ENCODE measurements around the gene ZNF142.
A peak's percentile ranks its signal among the peaks of the same experiment; 100 is the strongest.
"Not testable (repeated sequence)": the region's sequence is repeated elsewhere in the genome, so short reads cannot be mapped to it uniquely, and the experiment has no call there.

The ZNF142 gene, protein sequence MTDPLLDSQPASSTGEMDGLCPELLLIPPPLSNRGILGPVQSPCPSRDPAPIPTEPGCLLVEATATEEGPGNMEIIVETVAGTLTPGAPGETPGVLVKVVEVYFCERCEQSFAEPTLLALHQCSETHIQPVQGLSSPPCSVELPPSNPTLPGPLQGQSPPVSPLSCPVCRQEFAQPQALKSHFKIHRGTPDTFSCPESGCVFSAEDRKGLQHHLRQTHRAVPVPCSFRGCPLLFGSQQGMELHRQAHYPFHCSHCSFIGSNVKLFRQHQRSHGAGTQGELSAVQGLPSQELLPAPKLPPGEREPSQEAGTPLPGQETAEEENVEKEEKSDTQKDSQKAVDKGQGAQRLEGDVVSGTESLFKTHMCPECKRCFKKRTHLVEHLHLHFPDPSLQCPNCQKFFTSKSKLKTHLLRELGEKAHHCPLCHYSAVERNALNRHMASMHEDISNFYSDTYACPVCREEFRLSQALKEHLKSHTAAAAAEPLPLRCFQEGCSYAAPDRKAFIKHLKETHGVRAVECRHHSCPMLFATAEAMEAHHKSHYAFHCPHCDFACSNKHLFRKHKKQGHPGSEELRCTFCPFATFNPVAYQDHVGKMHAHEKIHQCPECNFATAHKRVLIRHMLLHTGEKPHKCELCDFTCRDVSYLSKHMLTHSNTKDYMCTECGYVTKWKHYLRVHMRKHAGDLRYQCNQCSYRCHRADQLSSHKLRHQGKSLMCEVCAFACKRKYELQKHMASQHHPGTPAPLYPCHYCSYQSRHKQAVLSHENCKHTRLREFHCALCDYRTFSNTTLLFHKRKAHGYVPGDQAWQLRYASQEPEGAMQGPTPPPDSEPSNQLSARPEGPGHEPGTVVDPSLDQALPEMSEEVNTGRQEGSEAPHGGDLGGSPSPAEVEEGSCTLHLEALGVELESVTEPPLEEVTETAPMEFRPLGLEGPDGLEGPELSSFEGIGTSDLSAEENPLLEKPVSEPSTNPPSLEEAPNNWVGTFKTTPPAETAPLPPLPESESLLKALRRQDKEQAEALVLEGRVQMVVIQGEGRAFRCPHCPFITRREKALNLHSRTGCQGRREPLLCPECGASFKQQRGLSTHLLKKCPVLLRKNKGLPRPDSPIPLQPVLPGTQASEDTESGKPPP (N-terminal part only)

DNA sequence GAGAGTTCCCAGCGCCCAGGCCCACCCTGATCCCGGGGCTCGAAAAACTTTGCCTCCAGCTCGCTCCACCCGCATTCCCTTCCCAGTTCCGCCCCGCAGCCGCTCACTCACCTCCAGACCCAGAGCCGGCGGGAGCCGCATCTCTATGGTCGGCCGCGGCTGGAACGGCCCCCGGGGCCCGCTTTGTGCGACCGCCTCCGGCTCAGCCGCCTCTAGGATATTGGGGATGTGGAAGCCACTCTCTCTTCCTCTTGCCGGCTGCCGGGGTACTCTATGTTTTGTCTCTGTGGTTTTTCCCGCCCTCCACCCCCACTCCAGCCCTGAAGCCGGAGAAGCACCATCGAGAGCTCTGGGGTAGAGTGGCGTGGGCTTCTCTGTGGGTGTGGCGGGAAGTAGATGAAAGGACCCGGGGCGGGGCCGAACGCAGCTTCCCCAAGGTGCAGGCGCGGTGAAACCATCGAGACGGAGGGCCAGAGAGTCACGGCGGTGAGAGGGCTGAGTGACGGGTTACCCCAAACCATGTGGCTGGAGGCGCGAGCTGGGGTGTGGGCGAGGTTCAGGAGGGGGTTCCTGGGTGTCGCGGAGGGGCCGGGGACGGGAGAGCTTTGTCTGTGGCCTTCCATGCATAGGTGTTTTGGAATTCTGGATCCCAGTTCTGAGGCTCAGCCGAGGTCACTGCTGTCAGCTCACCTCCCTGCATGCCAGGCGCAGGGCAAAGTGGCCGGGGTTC lies at the start of gene ZNF142, which contains the start of gene BCS1L:
Gene ZNF142, minus strand, starts transcription at position 366 of the 730 bp plus-strand sequence. CDS start 3,194 bp downstream, outside the sequence.
Gene BCS1L, plus strand, starts transcription at position 426 of the 730 bp plus-strand sequence. CDS start 1,305 bp downstream, outside the sequence.
- DNase-seq (ENCODE audit: low read depth): peak; percentile 87

DNA sequence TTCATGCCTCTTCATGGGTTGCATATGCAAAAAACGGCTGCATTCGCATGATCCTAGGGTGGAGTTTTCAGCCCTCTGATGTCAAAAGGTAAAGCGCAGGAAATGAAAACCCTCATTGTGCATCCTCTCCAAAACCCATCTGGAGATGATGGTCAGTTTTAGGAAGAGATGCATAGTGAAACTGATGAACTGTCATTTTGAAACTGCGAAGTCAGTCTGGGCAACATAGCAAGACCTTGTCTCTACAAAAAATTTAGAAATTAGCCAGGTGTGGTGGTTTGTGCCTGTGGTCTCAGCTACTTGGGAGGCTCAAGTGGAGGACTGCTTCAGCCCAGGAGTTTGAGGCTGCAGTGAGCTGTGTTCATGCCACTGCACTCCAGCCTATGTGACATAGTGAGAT lies 48.7 kb upstream of the ZNF142 start:
- no peak for DNase-seq (ENCODE audit: low read depth)

DNA sequence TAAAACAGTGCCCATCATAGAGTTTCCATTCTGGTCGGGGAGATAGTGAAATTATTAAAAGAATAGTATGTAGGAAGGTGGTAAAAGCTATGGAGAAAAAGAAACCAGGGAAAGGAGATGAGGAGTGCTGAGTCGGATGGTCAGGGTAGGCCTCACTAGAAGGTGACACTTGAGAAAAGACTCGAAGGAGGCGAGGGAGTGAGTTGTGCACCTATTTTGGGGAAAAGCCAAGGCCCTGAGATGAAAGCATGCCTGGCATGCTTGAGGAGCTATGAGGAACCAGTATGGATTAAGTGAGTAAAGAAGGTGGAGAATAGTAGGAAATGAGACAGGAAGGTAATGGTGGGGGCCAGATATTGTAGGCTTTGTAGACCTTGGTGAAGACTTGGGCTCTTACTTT lies 43.9 kb upstream of the ZNF142 start:
- DNase-seq (ENCODE audit: low read depth): no peak

DNA sequence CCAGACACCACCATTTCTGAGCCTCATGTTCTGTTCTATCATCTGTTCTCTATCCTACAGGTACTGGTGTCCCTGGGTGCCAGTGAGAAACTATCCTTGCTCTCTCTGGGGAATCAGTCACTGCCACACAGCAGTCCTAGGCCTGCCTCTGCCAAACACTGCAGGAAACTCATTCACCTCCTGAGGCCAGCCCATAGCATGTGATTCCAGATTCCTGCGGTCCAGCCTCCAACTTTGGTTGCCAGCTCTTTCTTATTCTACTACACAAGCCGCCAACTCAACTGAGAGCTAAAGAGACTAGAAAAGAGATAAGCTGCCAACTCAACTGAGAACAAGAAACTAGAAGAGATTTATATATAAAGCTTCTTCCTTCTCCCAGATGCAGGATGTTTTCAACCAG lies 42.4 kb upstream of the ZNF142 start:
- DNase-seq (ENCODE audit: low read depth): no peak

DNA sequence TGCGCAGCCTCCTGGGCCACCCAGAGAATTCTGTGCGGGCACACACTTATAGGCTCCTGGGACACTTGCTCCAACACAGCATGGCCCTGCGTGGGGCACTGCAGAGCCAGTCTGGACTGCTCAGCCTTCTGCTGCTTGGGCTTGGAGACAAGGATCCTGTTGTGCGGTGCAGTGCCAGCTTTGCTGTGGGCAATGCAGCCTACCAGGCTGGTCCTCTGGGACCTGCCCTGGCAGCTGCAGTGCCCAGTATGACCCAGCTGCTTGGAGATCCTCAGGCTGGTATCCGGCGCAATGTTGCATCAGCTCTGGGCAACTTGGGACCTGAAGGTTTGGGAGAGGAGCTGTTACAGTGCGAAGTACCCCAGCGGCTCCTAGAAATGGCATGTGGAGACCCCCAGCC lies 39.5 kb upstream of the ZNF142 start:
- DNase-seq (ENCODE audit: low read depth): no peak

DNA sequence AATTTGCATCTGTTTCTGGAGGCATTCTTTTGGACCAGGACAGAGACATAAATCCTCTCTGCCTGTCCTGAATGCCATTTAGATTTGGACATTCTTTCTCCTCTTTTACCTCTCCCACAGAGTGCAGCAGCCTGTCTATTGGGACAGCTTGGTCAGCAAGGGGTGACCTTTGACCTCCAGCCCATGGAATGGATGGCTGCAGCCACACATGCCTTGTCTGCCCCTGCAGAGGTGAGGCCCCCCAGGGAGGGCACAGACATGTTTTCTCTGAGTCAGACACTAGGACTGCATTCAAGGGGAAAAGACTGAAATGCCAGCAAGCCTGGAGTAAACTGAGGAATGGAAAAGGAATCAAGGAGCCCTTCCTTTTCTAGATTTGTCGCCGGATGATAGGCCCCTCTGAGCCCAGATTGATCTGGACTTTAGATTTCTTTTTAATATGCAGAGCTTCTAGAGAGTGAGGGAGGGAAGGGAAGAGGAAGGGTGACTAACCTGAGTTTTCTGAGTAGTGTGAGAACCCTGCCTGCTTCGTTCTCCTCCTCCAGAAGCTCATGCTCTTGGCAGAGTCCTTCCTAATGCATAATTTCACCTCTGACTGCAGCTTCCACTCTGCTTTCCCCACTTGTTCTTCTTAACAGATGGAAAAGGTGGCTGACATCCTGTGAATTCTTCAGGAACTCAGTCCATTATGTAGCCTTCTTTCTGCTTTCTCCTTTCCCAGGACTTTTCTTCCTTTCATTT lies 35.2 kb upstream of the ZNF142 start:
- DNase-seq (ENCODE audit: low read depth): no peak

DNA sequence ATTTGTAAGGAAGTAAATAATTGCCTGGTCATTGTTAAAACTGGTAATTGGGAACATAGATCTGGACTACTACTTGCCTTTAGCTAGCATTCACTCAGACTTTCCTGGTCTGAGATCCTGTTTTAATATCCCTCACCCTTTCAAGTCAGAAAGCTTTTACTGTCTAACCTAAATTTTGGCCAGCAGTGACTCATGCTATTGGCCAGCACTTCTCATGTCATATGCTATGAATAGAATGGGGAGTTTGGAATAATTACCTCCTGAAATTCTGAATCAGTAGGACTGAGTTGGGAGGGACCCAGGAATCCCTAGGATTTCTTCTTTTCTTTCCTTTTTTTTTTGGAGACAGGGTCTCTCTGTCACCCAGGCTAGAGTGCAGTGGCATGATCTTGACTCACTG lies 31.8 kb upstream of the ZNF142 start:
- no peak for DNase-seq (ENCODE audit: low read depth)

DNA sequence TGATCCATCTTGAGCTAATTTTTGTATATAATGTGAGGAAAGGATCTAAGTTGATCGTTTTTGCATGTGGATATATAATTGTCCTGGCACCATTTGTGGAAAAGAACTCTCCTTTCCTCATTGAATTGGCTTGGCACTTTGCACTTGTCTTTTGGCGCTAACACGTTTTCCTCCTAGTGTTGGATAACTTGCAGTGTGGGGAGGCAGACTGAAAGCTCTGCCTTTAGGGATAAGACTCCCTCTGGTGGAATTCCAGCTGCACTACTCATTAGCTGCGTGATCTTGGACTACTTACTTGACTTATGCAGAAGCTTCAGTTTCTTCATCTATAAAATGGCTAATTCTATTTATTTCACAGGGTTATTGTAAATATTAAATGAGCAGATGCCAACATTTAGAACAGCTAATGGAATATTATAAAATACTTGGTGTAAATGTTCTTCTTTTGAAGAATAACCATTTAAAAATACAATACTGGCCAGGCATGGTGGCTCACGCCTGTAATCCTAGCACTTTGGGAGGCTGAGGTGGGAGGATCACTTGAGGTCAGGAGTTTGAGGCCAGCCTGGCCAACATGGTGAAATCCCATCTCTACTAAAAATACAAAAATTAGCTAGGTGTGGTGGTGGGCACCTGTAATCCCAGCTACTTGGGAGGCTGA lies 28.1 kb upstream of the ZNF142 start:
- not testable (repeated sequence) for DNase-seq (ENCODE audit: low read depth)

DNA sequence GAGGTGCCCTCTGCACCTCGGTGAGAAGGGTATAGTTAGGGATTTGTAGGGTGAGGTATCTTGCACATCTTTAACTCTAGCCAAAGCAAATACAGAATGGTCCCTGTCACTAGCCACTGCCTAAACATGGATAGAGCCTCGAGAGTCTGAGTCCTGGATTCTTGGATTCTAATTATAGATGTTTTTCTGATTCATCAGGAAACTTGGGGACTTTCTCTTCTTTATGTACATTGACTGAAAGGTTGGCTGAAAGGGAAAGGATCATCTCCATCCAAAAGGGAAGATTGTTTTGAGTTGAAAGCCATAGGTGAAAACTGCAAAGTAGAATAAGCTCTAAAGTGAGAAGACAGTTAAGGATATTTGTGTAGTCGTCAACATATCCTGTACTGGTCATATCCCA lies 20.6 kb upstream of the ZNF142 start:
- DNase-seq (ENCODE audit: low read depth): no peak

DNA sequence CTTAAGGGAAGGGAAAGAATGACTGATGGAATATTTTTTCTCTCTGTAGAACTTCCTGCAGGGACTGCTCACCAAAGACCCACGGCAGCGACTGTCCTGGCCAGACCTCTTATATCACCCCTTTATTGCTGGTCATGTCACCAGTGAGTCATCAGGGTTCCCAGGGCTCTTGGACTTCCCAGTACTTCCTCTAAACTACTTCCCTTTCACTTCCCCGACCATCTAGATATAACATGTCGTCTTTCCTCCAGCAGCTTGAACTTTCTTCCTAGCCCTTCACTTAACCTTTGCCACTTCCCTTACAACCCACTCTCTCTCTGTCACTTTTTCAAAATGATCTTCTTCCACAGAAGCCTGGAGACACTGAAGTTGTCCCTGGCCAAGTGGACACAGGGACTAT lies 19.7 kb upstream of the ZNF142 start:
- no peak for DNase-seq (ENCODE audit: low read depth)

DNA sequence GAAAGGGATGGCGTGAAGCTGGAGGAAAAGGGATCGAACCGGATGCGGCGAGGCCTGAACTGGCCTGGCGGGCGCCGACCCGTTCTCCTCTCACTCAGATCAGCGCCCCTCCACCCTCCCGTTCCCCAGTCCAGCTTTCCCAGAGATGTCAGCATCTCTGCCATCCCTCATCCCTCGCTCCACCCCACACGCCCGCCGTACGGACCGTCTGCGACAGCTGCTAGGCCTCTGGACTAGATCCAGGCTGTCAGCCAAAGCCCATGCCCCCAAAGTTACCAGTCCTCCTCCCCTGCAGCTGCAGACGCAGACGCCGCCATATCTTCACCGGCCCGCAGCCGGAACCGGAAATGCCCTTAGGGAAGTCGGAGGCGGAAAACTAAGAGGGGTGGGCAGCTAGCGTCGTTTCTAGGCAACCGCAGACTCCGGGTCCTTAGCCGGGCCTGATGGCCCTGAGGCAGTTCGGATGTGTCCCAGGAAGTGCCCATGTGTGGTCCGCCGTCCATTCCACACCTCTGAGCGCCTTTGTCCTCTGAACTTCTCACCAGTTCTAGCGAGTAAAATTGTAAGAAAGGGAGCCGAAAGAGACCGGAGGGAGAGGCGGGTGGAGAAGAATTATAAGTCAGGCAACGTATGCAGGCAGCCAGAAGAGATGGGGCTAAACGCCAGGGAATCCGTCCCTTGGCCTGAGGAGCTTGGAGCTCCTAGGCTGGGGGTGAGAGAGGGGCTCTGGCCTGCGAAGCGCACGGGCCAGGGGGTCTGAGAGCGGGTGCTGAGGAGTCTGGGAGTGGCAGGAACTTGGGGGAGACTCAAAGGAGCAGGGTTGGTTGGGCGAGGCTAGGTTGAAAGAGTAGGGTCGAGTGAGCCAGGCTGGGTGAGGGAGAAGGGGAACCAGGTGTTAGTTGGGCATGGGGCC lies 12.5 kb upstream of the ZNF142 start, which contains the start of the genes RNF25 and STK36:
Gene RNF25, minus strand, starts transcription at position 349 of the 913 bp plus-strand sequence. Its CDS starts 32 bp downstream, at position 317.
Gene STK36, plus strand, starts transcription at position 433 of the 913 bp plus-strand sequence. CDS start 744 bp downstream, outside the sequence.
- DNase-seq (ENCODE audit: low read depth): peak; percentile 62

DNA sequence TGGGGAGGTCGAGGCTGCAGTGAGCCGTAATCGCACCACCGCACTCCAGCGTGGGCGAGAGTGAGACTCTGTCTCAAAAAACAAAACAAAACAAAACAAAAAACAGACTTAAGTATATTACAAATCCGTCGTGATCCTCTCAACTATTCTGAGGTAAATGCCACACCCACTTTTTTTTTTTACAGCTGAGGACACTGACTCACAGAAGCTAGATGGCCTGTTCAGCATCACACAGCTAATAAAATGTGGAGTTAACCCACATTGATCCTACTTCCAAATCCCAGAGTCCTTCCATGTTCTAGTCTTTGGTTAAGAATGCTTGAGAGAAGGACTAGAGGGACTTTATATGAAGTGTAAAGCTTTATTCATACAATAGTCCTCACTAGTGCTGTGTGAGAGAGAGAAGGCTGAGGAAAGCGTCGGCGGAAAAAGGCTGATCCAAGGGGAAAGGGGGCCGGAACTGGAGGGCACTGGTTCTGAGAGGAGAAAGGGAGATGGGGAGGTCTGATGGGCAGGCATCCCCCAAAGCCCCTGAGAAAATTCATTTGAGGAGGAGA lies 11.8 kb upstream of the ZNF142 start:
- DNase-seq (ENCODE audit: low read depth): no peak

DNA sequence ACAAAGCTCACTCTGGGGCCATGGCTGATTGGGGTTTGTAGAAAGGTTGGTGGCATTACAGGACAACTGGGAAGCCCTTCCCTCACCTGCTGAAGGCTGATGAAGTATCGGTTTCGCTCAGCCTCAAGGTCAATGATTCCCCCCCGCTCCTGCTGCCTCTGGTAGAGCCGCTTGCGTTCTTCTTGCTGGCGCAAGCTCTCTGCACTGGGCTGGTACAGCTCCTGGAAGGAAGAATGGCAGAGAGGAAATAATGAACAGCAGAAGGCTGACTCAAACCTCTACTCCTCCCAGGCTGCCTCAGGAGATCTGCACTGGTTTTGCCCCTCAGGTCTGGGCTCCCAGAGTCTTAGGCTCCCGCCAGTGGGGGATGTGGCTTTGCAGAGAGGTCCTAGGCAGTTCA lies 5.2 kb upstream of the ZNF142 start:
- DNase-seq (ENCODE audit: low read depth): no peak

DNA sequence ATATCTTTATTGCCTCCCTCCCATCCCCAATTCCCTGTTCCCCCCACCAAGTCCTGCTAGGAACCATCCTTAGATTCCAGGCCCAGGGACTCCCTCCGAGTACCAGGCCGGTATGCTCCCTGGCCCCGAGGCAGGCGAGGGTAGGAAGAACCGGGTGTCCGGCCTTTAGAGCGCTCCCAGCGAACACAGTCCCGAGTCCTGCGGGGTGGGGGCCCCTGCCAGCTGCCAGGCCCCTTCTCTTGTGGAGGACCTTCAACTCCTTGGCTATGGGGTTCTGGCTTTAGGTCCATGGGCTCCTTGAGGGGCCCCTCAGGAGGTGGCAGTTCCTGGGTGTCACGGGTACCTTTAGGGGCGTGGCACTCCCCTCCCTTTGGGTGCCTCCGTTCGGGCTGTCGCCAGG lies 4.5 kb upstream of the ZNF142 start:
- DNase-seq (ENCODE audit: low read depth): no peak

DNA sequence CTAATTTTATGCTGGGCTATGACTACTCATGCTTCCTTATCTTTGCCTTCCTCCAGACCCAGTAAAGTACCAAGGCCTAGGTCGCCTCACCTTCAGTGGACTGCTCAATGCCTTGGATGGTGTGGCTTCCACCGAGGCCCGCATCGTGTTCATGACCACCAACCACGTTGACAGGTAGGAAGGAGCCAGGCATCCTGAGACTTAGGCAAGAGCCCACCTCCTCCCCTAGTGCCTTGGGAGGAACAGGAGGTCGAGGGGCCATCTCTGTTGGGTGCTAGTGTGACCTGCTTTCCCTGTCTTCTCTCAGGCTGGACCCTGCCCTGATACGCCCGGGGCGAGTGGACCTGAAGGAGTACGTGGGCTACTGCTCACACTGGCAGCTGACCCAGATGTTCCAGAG lies 3.4 kb upstream of the ZNF142 start:
- DNase-seq (ENCODE audit: low read depth): no peak

DNA sequence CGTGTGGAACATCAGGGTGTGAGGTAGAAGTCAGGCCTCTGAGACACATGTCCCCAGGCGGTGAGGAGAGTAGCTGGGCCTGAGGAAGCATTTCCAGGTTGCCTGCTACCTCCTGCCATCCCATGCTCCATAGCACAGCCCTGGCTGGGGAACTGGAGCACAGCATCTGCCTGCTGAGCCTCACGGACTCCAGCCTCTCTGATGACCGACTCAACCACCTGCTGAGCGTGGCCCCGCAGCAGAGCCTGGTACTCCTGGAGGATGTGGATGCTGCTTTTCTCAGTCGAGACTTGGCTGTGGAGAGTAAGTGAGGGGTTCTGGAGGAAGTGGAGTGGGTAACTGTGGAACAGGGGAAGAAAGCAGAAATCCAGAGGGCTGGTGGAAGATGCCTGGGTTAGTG lies 3.0 kb upstream of the ZNF142 start:
- no peak for DNase-seq (ENCODE audit: low read depth)

DNA sequence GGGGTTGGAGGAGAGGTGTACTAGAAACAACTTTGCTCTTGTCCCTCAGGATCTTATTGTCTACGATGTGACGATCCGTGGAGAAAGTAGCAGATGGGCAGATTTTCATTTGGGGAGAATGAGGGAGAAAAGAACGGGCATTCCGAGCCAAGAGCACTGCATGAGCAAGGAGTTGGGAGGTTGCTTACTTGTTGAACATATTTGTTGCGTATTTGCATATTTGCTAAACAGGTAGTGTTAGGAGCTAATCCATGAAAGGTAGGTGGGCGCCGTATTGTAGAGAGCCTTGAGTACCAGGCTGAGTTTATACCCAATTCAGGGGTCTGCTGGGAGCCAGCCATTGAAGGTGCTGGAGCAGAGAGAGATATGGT lies 550 bp upstream of the ZNF142 start:
- no peak for DNase-seq (ENCODE audit: low read depth)

DNA sequence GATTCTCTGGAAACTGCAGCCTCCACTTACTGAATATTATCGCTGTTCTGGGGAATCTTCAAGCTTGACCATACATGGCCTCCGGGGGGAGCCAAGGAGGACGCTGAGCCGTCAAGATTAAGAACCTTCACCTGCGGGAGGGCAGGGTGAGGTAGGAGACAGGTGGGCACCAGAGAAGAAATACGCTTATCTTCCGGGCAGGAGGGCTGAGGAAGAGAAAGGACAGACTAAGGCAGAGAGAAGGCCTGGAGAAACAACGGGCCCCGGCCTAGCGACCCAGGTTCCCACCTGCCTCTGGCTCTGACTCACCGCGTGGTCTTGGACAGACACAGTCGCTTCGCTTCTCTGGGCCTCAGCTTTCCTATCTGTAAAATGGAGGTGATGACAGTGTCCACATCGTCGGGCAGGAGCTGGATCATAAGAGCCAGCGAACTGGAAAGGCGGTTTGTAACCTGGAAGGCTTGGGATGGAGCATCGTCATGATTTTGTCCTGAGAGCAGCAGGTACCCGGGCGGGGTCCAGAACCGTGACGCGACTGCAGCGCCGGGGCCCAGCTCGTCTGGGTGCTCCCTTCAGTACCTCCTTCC lies 659 bp downstream of the ZNF142 start:
- no peak for DNase-seq (ENCODE audit: low read depth)
